GM20431 (cell line): ENCODE measurements around the gene STK40.

Source experiments
- in situ Hi-C: fragments of 300-500 bp; cut with MseI, MboI; formaldehyde crosslinking; loops from one replicate; pipeline ENCODE4 v1.15.0; 2020; ENCODE audit warnings: low sequenced_read_pairs; ENCODE audit not compliant: unreplicated experiment

The STK40 gene

GRCh38 chr1:36385410-36386264 is at the start of gene STK40:
Gene STK40, minus strand, starts transcription at chr1:36385924. Its CDS starts 24,592 bp downstream, at chr1:36361332.
- in situ Hi-C loops: no loop called here

DNA sequence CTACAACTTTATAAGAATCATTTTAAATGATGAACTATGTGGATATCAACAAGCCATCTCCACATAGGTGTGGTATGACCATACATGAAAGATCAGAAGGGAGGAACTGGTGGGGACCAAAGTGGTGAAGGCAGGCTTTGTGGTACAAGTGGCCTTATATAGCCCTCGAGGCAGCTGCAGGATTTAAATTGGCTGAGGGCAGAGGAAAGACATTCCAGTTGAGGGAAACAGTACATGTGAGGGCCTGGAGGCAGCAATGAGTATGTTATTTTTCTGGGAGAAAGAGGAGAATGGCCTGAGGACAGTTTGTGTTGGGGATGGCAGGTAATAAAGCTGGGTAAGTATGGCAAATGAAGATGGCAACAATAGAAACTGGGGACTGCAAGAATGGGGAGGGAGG is 47.4 kb upstream of the STK40 start:
- in situ Hi-C loops: no loop called here

DNA sequence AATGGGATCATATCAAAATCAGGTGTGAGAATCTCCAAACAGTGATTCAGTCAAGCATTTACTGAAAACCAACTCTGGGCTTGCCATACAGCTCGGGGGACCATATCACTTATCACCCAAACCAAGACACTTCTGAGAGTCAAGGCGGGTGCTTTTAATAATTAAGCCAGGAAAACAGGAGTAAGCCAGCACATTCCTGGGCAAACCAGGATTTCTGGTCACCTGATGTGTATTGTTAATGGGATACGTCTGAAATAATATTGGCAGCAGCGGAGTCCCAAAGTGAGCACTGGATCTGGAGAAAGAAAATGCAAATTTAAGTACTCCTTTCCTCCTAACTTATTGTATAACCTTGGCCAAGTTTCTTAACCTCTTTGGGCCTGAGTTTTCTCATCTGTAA is 46.9 kb upstream of the STK40 start:
- in situ Hi-C loops: no loop called here

GRCh38 chr1:36425791-36426190 is 40.1 kb upstream of the STK40 start:
- in situ Hi-C loops: loop anchor here (10.0 kb wide), 1 partner anchor 81 kb away; no protein-coding TSS in a partner anchor

- in situ Hi-C loops: loop anchor here (10.0 kb wide), 1 partner anchor 77 kb away; no protein-coding TSS in a partner anchor
Measured at GRCh38 chr1:36421649-36422048, 35.9 kb upstream of the STK40 start.

- in situ Hi-C loops: loop anchor here (10.0 kb wide), 1 partner anchor 76 kb away; no protein-coding TSS in a partner anchor
Measured at GRCh38 chr1:36420836-36421317, 35.2 kb upstream of the STK40 start.

- in situ Hi-C loops: loop anchor here (10.0 kb wide), 1 partner anchor 76 kb away; no protein-coding TSS in a partner anchor
Measured at GRCh38 chr1:36420409-36420808, 34.7 kb upstream of the STK40 start.

- in situ Hi-C loops: no loop called here
Measured at GRCh38 chr1:36419569-36419968, 33.8 kb upstream of the STK40 start.

DNA sequence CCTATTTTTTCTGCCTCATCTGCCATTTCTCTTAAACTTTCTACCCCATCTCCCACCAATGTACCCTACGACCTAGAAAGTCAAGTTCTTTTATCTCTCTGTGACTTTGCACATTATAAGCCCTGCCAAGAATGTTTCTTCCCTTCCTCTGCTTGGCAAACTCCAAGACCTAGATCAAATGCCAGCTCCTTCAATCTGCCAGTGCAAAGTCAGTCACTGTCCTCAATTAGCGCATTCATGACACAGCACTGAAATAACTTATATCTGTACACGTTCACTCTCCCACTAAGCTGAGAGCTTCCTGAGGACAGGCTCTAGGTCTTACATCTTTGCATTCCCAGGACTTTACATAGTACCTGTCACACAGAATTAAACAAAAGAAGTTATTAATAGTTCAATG is 33.4 kb upstream of the STK40 start:
- in situ Hi-C loops: no loop called here

- in situ Hi-C loops: no loop called here
Measured at GRCh38 chr1:36417931-36418330, 32.2 kb upstream of the STK40 start.

- in situ Hi-C loops: no loop called here
Measured at GRCh38 chr1:36415661-36416326, 30.1 kb upstream of the STK40 start.

DNA sequence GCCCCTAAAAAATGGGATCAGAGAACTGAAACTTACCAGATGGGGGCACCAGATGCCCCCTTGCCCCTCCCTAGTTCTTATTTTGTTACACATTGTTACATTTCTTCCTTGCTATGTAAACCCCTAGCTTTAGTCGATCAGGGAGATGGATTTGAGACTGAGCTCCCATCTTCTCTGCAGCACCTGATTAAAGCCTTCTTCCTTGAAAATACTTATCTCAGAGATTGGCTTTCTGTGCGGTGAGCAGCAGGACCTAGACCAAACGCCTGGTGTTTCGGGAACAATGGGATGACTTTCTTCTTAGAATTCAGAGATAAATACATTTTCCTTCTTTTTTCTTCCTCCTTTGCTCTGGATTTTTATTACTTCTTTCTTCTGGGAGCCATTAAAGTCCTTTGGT is 28.7 kb upstream of the STK40 start:
- in situ Hi-C loops: no loop called here

DNA sequence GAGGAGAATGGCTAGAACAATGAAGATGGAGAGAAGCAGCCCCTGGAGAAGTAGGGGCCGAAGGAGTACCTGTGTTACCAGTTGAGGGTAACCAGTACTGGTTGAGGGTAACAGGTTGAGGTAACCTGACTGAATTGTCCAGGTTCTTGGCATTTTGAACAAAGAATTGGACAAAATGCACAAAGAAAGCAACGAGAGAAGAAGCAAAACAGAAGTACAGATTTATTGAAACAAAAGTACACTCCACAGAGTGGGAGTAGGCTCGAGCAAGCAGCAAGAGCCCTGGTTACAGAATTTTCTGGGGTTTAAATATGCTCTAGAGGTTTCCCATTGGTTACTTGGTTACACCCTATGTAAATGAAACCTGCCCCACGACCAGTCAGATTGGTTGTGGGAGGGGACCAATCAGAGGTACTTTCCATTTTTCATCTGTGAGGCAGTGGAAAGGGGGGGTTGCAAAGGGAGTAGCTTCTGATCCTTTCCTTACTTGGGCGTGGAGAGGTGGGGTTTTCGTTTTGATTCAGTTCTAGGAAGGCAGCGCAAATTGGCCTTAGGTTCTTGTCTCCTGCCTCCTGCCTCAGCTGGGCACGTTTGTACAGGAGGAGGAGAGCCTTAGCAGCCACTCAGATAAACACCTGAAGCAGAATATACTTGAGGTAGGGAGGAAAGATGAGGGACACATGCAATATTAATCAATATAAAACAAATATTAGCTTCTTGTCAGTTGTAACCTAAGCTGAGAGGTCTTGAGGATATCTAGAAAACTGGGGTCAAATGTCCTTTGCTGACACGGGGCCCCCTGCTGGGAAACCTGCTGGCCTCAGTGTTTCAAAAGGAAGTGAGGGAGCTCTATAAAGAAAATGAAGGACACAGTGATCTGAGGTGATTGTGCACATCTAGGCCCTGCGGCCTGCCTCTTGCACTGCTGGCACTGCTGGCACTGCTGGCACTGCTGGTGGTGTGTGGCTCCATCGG is 26.2 kb upstream of the STK40 start:
- in situ Hi-C loops: no loop called here

DNA sequence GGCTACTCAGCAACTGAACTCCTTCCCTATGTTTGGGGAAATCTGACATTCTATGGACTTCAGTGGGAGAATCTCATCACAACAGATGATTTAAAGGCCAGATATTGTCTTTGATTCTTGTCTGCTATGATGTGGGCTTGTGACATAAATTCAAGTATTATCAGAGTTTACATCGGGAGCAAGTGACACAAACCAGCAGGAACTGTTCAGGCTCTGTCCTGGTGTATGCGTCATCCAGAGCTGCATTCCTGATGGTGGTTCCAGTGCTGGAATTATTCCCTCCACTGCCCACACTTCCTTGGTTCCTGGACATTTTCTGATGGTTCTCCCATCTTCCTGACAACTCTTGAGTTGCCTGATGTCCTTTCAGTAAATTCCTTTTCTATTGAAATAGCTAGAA is 22.8 kb upstream of the STK40 start:
- in situ Hi-C loops: no loop called here

GRCh38 chr1:36406440-36406839 is 20.7 kb upstream of the STK40 start:
- in situ Hi-C loops: no loop called here

- in situ Hi-C loops: no loop called here
Measured at GRCh38 chr1:36402504-36402890, 16.8 kb upstream of the STK40 start.

- in situ Hi-C loops: no loop called here
Measured at GRCh38 chr1:36401602-36402503, 16.1 kb upstream of the STK40 start.

- in situ Hi-C loops: no loop called here
Measured at GRCh38 chr1:36400825-36401601, 15.3 kb upstream of the STK40 start.
